Limb (tissue), 2 donors: ENCODE measurements around the gene PIP4K2B.

Experiments
- DNase-seq, 2 donors: peaks; one replicate each; pipeline ENCODE4 v3.0.0-alpha.2; 2016; ENCODE audit errors: extremely low spot score in 2 of 2

Gene PIP4K2B

DNA sequence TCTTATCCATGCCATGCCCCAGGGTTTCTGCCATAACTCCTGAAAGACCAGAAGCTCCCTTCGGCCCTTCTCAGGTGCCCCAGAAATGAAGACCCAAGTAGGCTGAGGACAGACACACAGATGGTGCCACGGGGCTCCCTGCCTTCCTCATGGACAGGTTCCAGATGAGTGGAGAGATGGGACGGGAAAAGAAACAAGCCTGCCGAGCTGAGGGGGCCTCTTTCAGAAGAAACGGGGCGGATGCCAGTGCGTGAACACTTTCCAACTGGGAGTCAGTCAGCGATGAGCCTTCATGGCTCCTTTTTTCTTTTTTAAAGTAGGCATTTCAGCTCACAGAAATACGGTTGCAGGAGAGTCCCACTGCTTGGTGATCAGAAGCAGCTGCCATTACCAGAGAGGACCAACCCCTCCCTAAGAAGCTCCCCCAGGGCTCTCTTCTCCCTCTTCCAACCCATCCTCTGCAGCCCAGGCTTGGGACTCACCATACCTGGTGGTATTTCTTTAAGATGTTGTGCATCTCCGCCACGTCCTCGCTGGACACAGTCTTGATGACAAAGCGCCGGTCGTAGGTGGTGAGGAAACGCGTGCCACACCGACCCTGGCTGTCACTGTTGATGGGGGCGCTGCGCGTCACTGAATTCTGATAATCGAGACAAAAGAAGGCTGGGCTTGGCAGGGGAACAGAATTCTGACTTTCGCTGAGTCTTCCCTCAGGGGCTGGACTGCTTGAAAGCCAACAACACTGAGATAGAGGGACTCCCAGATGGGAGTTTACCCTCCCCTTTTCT, 19.2 kb downstream of the PIP4K2B start:
- DNase-seq: no peak

DNA sequence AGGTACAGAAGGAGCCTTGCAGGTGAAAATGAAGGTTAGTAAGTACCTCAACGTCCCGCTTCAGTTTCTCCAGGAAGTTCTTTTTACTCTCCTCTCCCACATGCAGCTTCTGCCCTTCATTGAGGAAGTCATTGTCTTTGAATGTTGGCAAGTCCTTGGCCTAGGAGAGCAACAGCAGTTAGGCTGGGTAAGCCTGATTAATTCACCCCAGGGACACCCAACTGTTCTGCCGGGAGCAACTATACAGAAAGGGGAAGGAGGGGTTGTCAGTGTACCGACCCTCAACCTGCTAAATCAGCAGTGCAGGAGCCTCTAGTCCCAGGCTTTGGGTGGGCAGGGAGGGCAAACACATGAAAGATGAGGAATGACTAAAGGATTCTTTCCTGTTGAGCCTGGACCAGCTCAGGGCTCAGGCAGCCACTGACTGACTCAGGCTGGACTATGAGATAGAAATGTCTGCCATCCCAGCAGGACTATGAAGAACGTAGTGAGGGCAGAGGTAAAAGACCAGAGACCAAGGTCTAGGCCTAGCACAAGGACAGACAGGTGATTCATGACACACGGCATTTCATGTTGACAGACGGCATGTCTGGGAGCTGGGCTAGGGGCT, 21.6 kb downstream of the PIP4K2B start:
- no peak for DNase-seq

DNA sequence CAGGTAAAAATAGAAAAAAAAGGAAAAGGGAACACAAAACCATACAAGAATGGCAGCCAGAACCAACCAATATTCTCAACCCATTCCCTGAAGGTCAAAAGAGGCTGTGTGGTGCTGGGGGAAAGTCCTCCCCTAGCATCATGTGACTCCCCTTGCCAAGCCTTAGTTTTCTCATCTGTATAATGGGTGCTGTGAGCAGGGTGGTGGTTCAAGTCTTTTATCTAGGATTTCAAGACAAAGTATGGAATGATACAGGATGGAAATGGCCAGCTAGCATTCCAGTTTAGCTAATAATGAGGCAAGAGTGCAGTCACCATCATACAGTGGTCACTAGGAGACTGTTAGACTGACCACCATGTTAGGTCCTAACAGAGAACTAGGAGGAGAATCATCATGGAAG, 26.1 kb downstream of the PIP4K2B start:
- no peak for DNase-seq

DNA sequence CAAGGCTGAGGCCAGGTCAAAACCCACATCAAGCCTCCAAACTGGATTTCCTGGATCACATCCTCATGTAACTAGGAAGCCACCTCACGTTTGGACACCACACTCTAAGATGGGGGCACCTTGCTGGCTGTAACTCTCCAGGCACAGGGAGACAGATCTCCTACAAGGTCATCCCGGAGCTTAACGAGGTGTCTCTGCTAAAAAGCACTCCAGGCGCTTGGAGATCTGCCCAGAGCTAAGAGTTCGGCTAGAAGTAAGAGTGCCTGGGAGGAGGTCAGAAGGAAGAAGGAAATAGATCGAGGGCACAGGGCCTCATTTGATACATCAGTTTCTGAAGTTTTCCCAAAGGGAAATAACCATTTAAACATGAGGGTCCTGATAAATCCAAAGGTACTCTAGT, 30.9 kb downstream of the PIP4K2B start:
- DNase-seq: no peak

DNA sequence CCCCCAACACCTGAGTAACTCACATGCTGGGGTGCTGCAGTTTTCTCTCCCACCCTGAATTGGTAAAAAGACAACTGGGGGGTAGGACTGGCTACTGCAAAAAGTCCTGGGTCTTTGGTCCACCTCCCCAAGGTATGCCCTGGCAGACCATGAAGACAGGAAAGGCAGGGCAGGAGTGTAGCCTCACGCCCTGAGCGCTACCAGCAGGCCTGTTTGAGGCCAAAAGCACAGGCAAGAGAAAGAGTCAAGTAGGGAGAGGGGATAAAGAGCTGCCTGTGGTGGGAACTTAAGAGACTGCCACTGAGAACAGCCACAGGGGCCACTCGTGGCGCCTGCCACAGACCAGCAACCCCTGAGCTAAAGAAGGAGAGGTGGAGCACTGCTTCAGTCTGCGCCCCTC, 33.0 kb downstream of the PIP4K2B start:
- DNase-seq: no peak

DNA sequence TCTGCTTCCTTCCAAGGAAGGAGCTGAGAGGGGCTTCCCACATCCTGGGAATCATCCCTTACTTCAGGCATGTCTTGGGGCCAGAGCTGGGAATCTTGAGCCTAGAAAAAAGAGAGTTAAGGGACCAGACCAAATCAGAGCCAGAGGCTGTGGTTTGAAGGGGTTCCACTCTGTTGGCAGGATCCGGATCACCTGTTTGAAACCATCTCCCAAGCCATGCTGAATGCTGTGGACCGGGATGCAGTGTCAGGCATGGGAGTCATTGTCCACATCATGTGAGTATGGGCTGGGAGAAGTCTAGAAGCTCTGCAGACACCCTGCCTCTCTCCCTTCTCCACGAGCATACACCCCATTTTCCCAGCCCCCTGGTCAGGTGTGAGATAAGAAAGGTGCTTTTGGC, 37.1 kb downstream of the PIP4K2B start:
- no peak for DNase-seq

DNA sequence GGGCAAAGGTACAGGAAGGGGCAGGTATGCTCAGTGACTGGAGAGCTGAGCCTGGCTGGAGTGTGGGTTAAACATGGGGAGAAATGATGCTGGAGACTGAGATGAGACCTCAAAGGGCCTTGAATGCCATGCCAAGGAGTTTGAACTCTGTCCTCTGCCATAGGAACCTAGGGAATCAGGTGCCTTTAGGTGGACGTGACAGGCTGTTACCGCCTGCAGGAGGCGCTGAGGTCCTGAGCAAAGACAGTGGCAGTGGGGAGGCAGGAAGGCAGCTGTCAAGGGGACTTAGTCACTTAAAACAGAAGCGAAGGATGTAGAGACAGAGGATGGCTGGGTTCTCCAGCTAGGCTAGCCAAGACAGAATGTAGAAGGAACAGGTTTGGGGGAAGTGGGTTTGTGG, 37.7 kb downstream of the PIP4K2B start:
- no peak for DNase-seq

DNA sequence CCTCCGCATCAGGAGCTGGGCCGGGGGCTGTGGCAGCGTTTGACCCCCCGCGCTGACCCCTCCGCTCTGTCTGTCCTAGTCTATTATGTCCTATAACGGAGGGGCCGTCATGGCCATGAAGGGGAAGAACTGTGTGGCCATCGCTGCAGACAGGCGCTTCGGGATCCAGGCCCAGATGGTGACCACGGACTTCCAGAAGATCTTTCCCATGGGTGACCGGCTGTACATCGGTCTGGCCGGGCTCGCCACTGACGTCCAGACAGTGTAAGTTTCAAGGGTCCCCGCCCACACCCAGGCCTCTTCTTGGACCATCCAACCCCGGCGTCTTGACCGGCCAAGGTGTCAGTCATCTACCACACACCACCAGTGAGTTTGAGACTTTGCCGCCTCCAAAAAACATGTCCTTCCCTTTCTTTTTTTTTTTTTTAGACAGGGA, 46.3 kb downstream of the PIP4K2B start:
- no peak for DNase-seq

DNA sequence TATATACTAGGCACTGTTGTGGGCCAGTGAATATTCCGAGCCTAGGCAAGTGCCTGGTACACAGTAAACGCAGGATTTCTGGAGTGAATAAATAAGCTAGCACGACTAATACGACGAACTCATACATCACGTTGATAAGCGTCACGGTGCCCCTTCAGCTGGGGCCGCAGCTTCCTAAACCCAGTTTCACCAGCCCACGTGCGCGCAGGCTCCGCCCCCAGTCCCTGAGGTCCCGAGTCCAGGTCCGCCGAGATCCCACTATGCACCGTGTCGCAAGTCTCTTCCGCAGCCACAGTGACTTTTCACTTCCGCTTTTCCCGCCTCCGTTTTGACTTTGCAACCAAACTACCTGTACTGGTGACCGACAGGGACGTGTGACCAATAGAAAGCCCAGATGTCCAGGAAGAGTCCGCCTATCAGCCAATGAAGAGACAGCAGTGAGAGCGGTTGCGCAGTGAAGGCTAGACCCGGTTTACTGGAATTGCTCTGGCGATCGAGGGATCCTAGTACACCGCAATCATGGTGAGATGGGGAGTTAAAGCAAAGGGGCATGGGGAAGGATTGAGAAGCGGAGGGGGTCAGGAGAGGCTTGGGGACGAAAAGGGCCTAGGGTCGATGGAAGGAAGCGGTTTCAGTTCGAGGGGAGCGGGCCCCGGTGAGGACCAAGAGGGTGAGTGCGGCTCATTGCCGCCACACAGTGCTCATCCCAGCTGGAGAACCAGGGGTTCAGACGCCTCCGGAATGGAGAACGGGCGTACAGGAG, 46.9 kb downstream of the PIP4K2B start, which contains the start of gene PSMB3:
Gene PSMB3 (plus strand): TSS at position 434 of the 763 bp plus-strand sequence. CDS start 86 bp downstream, at position 520.
- peak; percentile 94 to 99 for DNase-seq

DNA sequence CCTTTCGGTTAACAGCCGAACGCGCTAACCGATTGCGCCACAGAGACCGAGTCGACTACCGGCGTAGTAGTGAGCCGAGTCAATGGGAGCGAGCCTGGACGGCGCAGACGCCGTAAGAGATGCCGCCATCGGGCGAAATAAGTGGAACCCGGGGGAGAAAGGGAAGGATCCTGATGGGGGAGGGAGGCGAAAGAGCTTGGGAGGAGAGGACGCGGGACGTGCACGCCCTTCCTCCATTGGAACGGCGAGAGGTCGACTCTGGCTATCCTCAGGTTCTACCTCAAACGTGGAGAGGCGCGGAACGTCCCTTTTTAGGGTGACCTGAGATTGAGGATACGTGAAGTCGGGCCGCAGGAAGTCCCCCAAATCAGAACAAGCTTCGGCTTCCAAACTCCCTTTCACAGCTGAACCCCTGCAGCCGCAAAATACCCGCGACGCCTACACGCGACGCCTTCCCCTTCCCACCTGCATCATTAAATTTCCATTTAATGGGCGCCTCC, 47.5 kb downstream of the PIP4K2B start:
- DNase-seq: peak; percentile 87 to 93

DNA sequence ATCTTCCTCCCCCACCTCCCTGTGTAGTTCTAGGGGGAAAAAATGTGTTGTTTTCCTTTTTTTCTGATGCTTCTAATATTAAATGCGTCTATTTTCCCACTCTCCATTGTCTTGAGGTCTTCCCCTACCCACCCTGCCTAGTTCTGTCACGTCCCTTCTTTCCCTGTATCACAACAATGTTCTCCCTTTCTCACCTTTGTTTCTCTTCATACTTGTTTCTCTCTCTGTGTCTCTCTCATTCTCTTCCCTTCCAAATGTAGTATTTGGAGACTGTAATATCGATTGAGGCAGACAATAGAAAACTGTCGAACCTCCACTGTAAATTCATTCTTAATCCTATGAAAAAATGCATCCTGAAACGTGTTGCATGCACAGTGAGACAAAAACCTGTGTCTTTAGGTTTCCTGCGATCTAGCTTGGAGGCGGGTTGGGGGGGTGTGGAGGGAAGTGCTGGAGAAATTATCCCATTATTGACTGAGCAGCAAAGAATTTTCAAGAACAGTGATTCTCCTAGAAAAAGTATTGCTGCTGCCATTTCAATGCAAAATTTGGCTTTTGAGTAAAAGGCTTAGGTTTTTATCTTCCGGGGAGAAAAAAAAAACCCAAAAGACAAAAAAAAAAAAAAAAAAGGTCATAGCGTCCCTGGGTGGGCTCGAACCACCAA, 48.1 kb downstream of the PIP4K2B start:
- DNase-seq: no peak

DNA sequence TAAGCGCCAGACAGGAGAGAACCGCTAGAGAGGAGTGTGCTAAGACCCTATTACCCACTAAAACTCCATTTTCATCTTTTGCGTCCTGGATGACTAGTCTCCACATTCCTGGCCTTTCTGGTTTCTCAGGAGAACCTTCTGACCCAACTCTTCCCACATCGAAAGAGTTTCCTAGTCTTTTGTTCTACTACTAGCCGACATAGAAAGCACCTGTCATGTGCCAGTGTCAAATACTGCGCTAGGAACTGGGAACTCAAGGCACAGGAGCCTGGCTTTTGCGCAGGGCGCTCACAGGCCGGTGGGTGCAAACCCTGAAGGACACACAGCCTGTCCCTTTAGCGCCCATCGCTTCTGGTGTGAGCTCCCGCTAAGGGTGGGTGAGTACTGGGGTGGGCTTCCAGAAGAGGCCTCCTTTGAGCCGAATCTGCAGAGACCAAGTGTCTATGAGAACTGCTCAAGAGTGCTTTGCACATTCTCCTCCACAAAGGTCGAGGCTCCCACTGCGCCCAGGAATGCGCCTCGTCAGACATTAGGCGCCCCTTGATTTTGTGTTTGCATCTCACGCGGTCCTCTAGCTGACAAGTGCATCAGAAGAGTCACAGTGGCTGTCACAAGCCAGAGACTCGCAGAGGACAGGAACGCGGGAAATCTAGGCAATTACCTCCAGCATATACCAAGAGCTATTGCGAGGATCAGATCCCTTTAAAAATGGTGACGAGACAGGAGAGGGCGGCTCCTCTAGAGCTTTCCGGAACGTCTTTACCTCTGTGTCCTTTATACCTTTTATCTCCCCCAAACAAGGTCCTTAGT, 48.8 kb downstream of the PIP4K2B start:
- no peak for DNase-seq

DNA sequence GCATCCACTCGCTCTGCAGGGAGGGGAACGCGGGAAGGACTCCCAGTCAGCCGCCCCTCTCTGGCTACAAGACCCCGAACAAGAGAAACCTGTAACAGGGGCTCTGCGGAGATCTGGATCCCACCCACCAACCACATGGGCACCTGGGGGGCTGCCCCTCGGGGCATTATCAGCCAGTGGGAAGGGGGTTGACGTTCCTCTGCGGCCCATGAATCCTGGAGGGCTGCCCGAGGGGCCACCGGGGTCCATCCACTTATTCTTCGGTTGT, 49.4 kb downstream of the PIP4K2B start:
- DNase-seq: no peak

DNA sequence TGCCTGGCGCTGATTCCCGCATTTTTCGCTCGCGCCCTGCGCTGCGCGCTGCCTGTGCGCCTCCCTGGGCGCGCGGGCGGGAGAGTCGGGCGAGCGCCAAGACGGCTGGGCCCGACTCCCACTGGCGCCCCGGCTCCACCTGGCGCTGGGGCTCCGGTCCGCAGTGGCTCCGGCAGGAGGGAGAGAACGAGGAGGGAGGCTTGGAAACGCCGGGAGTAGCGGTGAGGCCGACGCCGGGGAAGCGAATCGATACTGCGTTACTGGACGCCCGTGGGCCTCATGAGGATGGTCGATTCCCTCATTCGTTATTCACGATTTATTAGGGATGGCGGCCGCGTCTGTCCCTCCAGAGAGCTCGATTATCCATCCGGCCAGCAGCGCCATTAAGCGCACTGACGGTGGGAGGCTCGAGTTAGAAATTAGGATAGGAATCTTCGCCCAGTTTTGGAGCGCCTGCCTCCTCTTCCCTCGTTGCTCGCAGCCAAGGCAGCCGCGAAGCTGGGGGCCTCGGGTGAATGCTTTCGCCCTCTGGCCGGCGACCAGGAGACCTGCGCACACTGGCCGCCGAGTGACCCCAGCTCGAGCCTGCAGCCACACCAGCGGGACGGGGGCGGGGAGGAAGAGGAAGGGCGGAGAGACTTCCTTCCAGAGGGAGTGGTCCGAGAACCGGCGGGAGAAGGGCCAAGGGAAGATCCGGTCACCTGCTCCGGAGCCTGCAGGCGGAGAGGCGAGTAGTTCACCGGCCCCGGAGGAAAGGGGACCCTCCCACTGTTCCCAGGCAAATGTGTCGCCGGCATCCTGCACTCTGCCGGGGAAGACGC, 49.9 kb downstream of the PIP4K2B start:
- DNase-seq: peak; percentile 68 to 83

DNA sequence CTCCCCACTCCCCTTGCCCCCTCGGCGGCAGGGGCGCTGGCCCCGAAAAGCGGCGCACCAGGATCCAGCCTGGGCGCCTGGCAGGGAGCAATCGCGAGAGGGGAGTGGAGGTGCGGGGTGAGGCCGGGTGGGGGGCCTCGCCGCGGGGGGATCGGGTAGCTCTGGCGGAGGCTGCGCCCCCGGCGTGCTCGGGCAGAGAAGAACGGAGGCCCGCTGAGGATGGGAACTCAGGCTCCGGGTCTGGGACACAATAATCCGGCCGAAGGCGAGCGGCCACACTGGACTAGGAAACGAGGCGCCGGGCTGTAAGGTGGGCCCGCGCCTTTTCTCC, 50.5 kb downstream of the PIP4K2B start:
- peak in 1 of 2 donors; percentile 70 for DNase-seq

DNA sequence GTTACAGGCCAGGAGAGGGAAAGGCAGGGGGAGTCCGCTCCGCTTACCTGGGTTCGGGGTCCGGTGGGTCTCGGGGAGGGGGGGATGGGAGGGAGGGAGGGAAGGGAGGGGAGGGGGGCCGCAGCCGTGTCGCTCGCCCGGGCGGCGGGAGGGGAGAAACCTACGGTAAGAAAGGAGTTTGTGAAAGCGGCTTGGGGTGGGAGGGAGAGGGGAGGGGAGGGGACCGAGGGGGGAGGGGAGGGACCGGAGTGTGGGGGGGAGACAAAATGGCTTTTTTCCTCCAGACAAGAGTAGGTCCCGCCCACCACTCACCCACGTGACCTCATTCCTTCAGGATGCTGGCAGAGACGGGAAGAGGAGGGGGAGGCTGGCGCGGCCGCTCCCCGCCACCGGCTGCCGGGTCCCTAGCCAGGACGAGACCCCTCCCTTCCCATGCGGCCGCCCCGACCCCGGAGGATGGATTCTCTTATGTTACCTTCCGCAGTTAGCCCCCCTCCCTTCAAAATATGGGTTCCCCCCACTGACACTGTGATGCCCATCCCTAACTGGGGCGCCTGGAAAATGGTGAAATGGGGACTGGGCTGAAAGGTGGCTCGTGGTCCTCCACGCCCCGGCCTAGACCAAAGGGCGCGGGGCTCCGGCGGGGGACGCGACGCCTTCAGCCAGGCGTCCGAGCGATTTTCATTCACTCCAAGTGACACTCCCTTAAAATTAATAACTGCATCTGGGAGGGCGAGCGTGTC, 51.0 kb downstream of the PIP4K2B start, which contains the start of gene PCGF2:
Gene PCGF2 (minus strand): TSS at position 188 of the 743 bp plus-strand sequence. CDS start 7,934 bp downstream, outside the sequence.
- peak; percentile 93 to 96 for DNase-seq

DNA sequence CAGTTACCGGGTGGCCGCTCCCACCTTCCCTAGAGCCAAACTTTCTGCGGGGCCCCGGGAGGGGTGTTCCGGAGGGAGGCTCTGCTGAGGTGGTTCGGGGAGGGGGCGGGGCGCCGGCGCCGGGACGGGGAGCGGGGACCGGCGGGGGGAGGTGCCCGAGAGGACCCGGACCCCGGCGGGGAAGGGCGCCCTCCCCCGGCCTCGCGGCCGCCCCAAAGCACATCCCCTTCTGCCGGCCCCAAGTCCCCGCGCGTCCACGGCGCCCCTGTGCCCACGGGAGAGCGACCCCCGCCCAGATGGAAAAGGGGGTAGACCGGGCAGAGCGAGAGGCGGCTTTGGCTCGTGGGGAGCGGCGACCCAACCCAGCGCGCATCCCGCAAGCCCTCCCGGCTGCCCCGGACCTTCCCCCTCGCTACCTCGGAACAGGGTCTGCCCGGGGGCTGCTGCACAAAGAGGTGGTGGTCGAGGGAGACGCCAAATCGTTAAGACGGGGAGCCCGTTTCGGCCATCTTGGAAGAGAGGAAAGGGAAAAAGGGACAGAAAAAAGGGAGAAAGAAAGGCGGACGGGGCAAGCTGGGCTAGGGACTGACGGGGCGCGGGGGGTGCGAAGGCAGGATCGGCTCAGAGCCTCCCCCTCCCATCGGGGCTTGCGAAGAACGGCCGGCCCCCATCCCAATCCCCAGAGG, 51.8 kb downstream of the PIP4K2B start:
- peak in 1 of 2 donors; percentile 85 for DNase-seq

DNA sequence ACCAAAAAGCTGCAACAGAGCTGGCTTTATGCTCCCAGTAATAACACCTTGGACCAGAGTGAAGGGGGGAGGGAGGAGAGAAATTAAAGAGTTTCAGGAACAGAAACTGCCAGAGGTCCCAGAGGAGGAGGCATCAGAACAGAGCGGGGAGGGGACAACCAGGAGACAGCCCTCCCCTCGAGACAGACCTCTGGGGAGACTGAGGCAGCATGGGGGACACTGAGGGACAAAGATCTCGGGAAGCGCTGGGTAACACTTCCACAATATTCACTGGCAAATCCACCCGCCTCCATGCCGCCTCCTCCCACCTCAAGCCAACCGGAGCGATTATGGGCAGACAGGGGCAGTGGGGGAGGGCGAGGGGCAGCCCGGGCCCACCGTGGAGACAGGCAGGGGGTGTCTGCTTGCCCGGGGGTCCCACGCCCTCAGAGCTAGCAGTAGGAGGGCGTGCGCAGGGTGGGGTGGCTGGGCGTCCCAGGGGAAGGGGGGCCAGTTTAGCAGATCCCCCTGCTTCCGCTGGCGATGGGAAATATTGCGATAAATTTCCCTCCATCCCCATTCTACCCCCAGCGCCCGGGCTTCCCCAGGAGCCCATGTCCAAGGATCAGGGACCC, 52.4 kb downstream of the PIP4K2B start:
- no peak for DNase-seq
